ENCODE results near the gene GSTP1.

GRCh38 chr11:67631853-67632174 is 48.2 kb downstream of the GSTP1 start:
- TF ChIP-seq CTCF (conservative IDR thresholded peaks at IDR 0.05 in 1 of 2, IDR thresholded peaks at IDR 0.05 in 1 of 2; ENCODE audit: low read depth in 1 of 2, low read length in 2 of 2) (no peak), EZH2 (IDR thresholded peaks at IDR 0.05; ENCODE audit: low read length, missing control alignments) (no peak)
